Measurements from ENCODE around the gene CETP.
"Not testable (repeated sequence)": the region's sequence is repeated elsewhere in the genome, so short reads cannot be mapped to it uniquely, and the experiment has no call there.

CETP gene

GRCh38 chr16:56970934-56971767 lies 9.4 kb downstream of the CETP start:
- no peak for TF ChIP-seq JUND (IDR thresholded peaks at IDR 0.05; ENCODE audit: low read depth)
- in situ Hi-C loops (cut with HindIII; ENCODE audit: low pct_unique_long_range_greater_than_20kb, low sequenced_read_pairs): no loop called here
- no peak for DNase-seq (ENCODE audit: low read depth in 1 of 2, low spot score in 1 of 2)

GRCh38 chr16:56971768-56972043 lies 10.0 kb downstream of the CETP start:
- in situ Hi-C loops (cut with HindIII; ENCODE audit: low pct_unique_long_range_greater_than_20kb, low sequenced_read_pairs): no loop called here
- no peak for TF ChIP-seq JUND (IDR thresholded peaks at IDR 0.05; ENCODE audit: low read depth)
- DNase-seq (ENCODE audit: low read depth in 1 of 2, low spot score in 1 of 2): no peak

GRCh38 chr16:56972403-56973293 lies 10.9 kb downstream of the CETP start:
- TF ChIP-seq JUND (IDR thresholded peaks at IDR 0.05; ENCODE audit: low read depth): no peak
- in situ Hi-C loops (cut with HindIII; ENCODE audit: low pct_unique_long_range_greater_than_20kb, low sequenced_read_pairs): no loop called here
- no peak for DNase-seq (ENCODE audit: low read depth in 1 of 2, low spot score in 1 of 2)

GRCh38 chr16:56973294-56973689 lies 11.5 kb downstream of the CETP start:
- TF ChIP-seq JUND (IDR thresholded peaks at IDR 0.05; ENCODE audit: low read depth): no peak
- in situ Hi-C loops (cut with HindIII; ENCODE audit: low pct_unique_long_range_greater_than_20kb, low sequenced_read_pairs): no loop called here

GRCh38 chr16:56973899-56974298 lies 12.1 kb downstream of the CETP start:
- in situ Hi-C loops (cut with HindIII; ENCODE audit: low pct_unique_long_range_greater_than_20kb, low sequenced_read_pairs); DNase-seq (ENCODE audit: low read depth in 1 of 2, low spot score in 1 of 2): not testable (repeated sequence)

More at GRCh38 chr16:56973294-56973689, 11.5 kb downstream of the CETP start:
- DNase-seq (ENCODE audit: low read depth in 1 of 2, low spot score in 1 of 2): no peak

GRCh38 chr16:56974549-56975300 lies 13.0 kb downstream of the CETP start:
- no peak for TF ChIP-seq JUND (IDR thresholded peaks at IDR 0.05; ENCODE audit: low read depth)
- in situ Hi-C loops (cut with HindIII; ENCODE audit: low pct_unique_long_range_greater_than_20kb, low sequenced_read_pairs): no loop called here
- no peak for DNase-seq (ENCODE audit: low read depth in 1 of 2, low spot score in 1 of 2)

GRCh38 chr16:56975714-56976113 lies 14.0 kb downstream of the CETP start:
- in situ Hi-C loops (cut with HindIII; ENCODE audit: low pct_unique_long_range_greater_than_20kb, low sequenced_read_pairs): no loop called here
- TF ChIP-seq JUND (IDR thresholded peaks at IDR 0.05; ENCODE audit: low read depth): no peak
- DNase-seq (ENCODE audit: low read depth in 1 of 2, low spot score in 1 of 2): no peak

- in situ Hi-C loops (cut with HindIII; ENCODE audit: low pct_unique_long_range_greater_than_20kb, low sequenced_read_pairs): no loop called here
- DNase-seq (ENCODE audit: low read depth in 1 of 2, low spot score in 1 of 2): no peak
- TF ChIP-seq JUND (IDR thresholded peaks at IDR 0.05; ENCODE audit: low read depth): no peak
Observed at GRCh38 chr16:56977216-56977615, 15.5 kb downstream of the CETP start.

GRCh38 chr16:56977823-56978430 lies 16.2 kb downstream of the CETP start:
- no peak for DNase-seq (ENCODE audit: low read depth in 1 of 2, low spot score in 1 of 2)
- in situ Hi-C loops (cut with HindIII; ENCODE audit: low pct_unique_long_range_greater_than_20kb, low sequenced_read_pairs): no loop called here
- no peak for TF ChIP-seq JUND (IDR thresholded peaks at IDR 0.05; ENCODE audit: low read depth)

- no peak for TF ChIP-seq JUND (IDR thresholded peaks at IDR 0.05; ENCODE audit: low read depth)
- in situ Hi-C loops (cut with HindIII; ENCODE audit: low pct_unique_long_range_greater_than_20kb, low sequenced_read_pairs): no loop called here
- no peak for DNase-seq (ENCODE audit: low read depth in 1 of 2, low spot score in 1 of 2)
Observed at GRCh38 chr16:56980201-56980535, 18.4 kb downstream of the CETP start.

- in situ Hi-C loops (cut with HindIII; ENCODE audit: low pct_unique_long_range_greater_than_20kb, low sequenced_read_pairs): no loop called here
- DNase-seq (ENCODE audit: low read depth in 1 of 2, low spot score in 1 of 2): no peak
Observed at GRCh38 chr16:56980792-56981724, 19.3 kb downstream of the CETP start.

More at GRCh38 chr16:56980792-56981724, 19.3 kb downstream of the CETP start:
- no peak for TF ChIP-seq JUND (IDR thresholded peaks at IDR 0.05; ENCODE audit: low read depth)
